PC-9 (cell line): ENCODE results near the gene HMGN4. TPM values are rescaled to one million over a fixed set of nuclear protein-coding genes. Genes with fewer than 3 reads are reported as not detected.

Experiments used
- BruUV-seq: library from RNA; stranded (reverse); fragments of 400-500 nt; replicated peaks from 2 replicates; lab custom pipeline; 2021; lab: Mats Ljungman, UMichigan
- CTCF ChIA-PET: fragments of 300-600 bp; sonication (Branson Sonifier 250); formaldehyde crosslinking; loops from one replicate; lab custom pipeline; 2022; ENCODE audit warnings: antibody characterized with exemption; lab: Charles Lee
- POLR2A ChIA-PET: fragments of 300-600 bp; sonication (Branson Sonifier 250); formaldehyde crosslinking; loops from one replicate; lab custom pipeline; 2022; ENCODE audit warnings: antibody characterized with exemption; ENCODE audit not compliant: unreplicated experiment; lab: Charles Lee
- DNase-seq, 2 experiments: peaks; one replicate each; pipeline versions ENCODE4 v3.0.0 to v3.0.0-alpha.2; 2015 to 2022; ENCODE audit warnings: mixed read lengths in 1 of 2
- H2AFZ ChIP-seq: fragments of 200-600 bp; sonication (generic); 2 replicates; pipeline ENCODE4 v1.8.1; 2017; ENCODE audit warnings: antibody characterized with exemption
- H3F3A ChIP-seq: fragments of 200-600 bp; sonication (generic); 2 replicates; pipeline ENCODE4 v1.8.1; 2017; ENCODE audit warnings: antibody characterized with exemption, mild to moderate bottlenecking, low read depth; ENCODE audit not compliant: insufficient read depth
- H3K27ac ChIP-seq: fragments of 200-600 bp; sonication (generic); 2 replicates; pipeline ENCODE4 v1.6.1; 2016; ENCODE audit warnings: mixed run types
- H3K27me3 ChIP-seq: fragments of 200-600 bp; sonication (generic); 2 replicates; pipeline ENCODE4 v1.6.1; 2016; ENCODE audit warnings: low read depth, mixed run types; ENCODE audit not compliant: insufficient read depth
- H3K36me3 ChIP-seq: fragments of 200-600 bp; sonication (generic); 2 replicates; pipeline ENCODE4 v1.6.1; 2016; ENCODE audit warnings: low read depth, mixed run types
- H3K4me1 ChIP-seq: fragments of 200-600 bp; sonication (generic); replicated peaks from 2 replicates; pipeline ENCODE4 v1.6.1; 2016; ENCODE audit warnings: mixed run types; ENCODE audit not compliant: insufficient read depth
- H3K4me2 ChIP-seq: fragments of 200-600 bp; sonication (generic); 2 replicates; pipeline ENCODE4 v1.6.1; 2017; ENCODE audit warnings: mixed run types
- H3K4me3 ChIP-seq: fragments of 200-600 bp; sonication (generic); 2 replicates; pipeline ENCODE4 v1.6.1; 2016; ENCODE audit warnings: mixed run types
- H3K79me2 ChIP-seq: fragments of 200-600 bp; sonication (generic); 2 replicates; pipeline ENCODE4 v1.6.1; 2017; ENCODE audit warnings: low read depth, mixed run types
- H3K9me2 ChIP-seq: fragments of 200-600 bp; sonication (generic); 2 replicates; pipeline ENCODE4 v1.8.1; 2017; ENCODE audit warnings: mild to moderate bottlenecking; ENCODE audit not compliant: insufficient read depth
- H3K9me3 ChIP-seq: fragments of 200-600 bp; sonication (generic); 2 replicates; pipeline ENCODE4 v1.8.1; 2016; ENCODE audit warnings: low read depth; ENCODE audit not compliant: insufficient read depth
- H4K20me1 ChIP-seq: fragments of 200-600 bp; sonication (generic); 2 replicates; pipeline ENCODE4 v1.8.1; 2017; ENCODE audit not compliant: insufficient read depth
- EZH2 ChIP-seq: fragments of 200-600 bp; sonication (generic); IDR thresholded peaks from 2 replicates; pipeline ENCODE4 v1.8.0; 2017; ENCODE audit warnings: antibody characterized with exemption, low read depth
- intact Hi-C: fragments of 100-400 bp; cut with micrococcal nuclease; formaldehyde crosslinking; loops from one replicate; pipeline ENCODE4 v1.10.0; 2022; ENCODE audit not compliant: unreplicated experiment
- total RNA-seq: library from RNA; stranded (reverse); gene quantifications from 2 replicates; pipeline ENCODE4 v1.2.3, GENCODE V29; 2021
- TF ChIP-seq, protein P1 (sequence below): fragments of 200-600 bp; sonication (generic); conservative IDR thresholded peaks from 2 replicates; pipeline ENCODE4 v1.6.1; 2017; ENCODE audit warnings: mixed run types, antibody characterized with exemption, mild to moderate bottlenecking, moderate library complexity

Gene HMGN4
- total RNA-seq, 1 experiment from 2014 or later: 86.9 TPM

DNA sequence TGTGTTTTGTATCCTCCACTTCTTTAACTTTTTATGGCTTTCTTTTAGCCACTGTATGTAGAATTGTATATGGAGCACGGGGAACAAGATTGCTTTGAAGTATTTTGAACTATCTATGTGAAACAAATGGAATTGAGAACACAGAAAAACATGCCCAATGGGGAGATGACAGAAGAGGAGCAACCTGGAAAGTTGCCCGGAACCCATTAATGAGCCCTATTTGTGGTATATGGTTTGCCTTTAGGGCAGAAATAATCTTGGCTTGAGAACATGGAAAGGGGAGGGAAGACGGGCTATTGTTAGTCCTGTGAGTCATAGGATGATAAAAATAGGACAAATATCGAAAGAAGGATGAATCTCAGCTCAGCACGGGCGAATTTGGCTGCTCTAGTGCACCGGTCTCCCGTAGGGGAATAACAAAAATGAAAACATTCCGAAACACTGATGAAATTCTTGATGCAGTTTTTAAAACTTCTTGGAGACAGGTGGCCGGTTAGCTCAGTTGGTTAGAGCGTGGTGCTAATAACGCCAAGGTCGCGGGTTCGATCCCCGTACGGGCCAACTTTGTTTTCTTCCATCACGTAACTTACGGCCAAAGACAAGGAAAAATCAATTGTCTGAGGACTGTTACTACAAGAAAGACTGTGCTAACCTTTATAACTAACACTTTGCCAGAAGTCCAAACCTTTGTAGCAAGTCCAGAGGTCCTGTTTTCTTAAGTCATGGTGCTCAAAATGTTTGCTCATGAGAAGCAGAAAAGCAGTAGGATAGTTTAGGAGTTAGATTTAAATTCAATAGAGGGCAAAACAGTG is 15.7 kb downstream of the HMGN4 start:
- Histone ChIP-seq H3K4me2 (peak overlapping the region; percentile 84), H3K9me2 (no peaks in the 10 kb centered on the region), H3F3A (peaks cover 56% of the 10 kb centered on the region), H3K9me3 (no peaks in the 10 kb centered on the region), H2AFZ (peak overlapping the region; percentile 77; the same call in 1 of the 2 replicates), H3K36me3 (no peaks in the 10 kb centered on the region), H3K27me3 (no peaks in the 10 kb centered on the region), H4K20me1 (no peaks in the 10 kb centered on the region), H3K27ac (peak overlapping the region; percentile 60), H3K4me1 (peaks cover 31% of the 10 kb centered on the region), H3K79me2 (no peaks in the 10 kb centered on the region), H3K4me3 (peak overlapping the region; percentile 69)
- DNase-seq: peak; percentile 85 to 87
- POLR2A ChIA-PET: interaction anchor here (0.6 to 0.9 kb wide), 4 partner anchors 16 to 1222 kb away, joined by 4 to 5 read pairs (median 5); no protein-coding TSS in a partner anchor
- CTCF ChIA-PET: interaction anchor here (0.6 to 1.3 kb wide), 4 partner anchors 16 to 224 kb away, joined by 3 to 8 read pairs (median 6); no protein-coding TSS in a partner anchor
- no TSS peak for BruUV-seq
- TF ChIP-seq, protein P1, sequence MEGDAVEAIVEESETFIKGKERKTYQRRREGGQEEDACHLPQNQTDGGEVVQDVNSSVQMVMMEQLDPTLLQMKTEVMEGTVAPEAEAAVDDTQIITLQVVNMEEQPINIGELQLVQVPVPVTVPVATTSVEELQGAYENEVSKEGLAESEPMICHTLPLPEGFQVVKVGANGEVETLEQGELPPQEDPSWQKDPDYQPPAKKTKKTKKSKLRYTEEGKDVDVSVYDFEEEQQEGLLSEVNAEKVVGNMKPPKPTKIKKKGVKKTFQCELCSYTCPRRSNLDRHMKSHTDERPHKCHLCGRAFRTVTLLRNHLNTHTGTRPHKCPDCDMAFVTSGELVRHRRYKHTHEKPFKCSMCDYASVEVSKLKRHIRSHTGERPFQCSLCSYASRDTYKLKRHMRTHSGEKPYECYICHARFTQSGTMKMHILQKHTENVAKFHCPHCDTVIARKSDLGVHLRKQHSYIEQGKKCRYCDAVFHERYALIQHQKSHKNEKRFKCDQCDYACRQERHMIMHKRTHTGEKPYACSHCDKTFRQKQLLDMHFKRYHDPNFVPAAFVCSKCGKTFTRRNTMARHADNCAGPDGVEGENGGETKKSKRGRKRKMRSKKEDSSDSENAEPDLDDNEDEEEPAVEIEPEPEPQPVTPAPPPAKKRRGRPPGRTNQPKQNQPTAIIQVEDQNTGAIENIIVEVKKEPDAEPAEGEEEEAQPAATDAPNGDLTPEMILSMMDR: no peak
- no peak for TF ChIP-seq EZH2
- intact Hi-C loops: loop anchor here (1.0 to 5.0 kb wide), 4 partner anchors 17 to 242 kb away; no protein-coding TSS in a partner anchor

GRCh38 chr6:26554447-26554696 is 16.2 kb downstream of the HMGN4 start:
- Histone ChIP-seq H3K4me1 (peaks cover 31% of the 10 kb centered on the region), H3K36me3 (no peaks in the 10 kb centered on the region), H4K20me1 (no peaks in the 10 kb centered on the region), H3F3A (peaks cover 56% of the 10 kb centered on the region), H3K79me2 (no peaks in the 10 kb centered on the region), H3K4me2 (peak overlapping the region; percentile 84), H3K9me3 (no peaks in the 10 kb centered on the region), H3K9me2 (no peaks in the 10 kb centered on the region), H3K27ac (peak overlapping the region; percentile 60), H3K27me3 (no peaks in the 10 kb centered on the region), H2AFZ (peak overlapping the region; percentile 77), H3K4me3 (peak overlapping the region; percentile 69)
- TF ChIP-seq, protein P1: no peak
- TF ChIP-seq EZH2: no peak
- intact Hi-C loops: loop anchor here (1.0 to 5.0 kb wide), 3 partner anchors 33 to 242 kb away; no protein-coding TSS in a partner anchor
- no TSS peak for BruUV-seq
- POLR2A ChIA-PET: interaction anchor here (0.6 to 0.9 kb wide), 3 partner anchors 114 to 1221 kb away, joined by 3 to 5 read pairs (median 5); no protein-coding TSS in a partner anchor
- CTCF ChIA-PET: interaction anchor here (0.6 kb wide), 1 partner anchor 224 kb away, joined by 3 read pairs; no protein-coding TSS in a partner anchor
- no peak for DNase-seq

DNA sequence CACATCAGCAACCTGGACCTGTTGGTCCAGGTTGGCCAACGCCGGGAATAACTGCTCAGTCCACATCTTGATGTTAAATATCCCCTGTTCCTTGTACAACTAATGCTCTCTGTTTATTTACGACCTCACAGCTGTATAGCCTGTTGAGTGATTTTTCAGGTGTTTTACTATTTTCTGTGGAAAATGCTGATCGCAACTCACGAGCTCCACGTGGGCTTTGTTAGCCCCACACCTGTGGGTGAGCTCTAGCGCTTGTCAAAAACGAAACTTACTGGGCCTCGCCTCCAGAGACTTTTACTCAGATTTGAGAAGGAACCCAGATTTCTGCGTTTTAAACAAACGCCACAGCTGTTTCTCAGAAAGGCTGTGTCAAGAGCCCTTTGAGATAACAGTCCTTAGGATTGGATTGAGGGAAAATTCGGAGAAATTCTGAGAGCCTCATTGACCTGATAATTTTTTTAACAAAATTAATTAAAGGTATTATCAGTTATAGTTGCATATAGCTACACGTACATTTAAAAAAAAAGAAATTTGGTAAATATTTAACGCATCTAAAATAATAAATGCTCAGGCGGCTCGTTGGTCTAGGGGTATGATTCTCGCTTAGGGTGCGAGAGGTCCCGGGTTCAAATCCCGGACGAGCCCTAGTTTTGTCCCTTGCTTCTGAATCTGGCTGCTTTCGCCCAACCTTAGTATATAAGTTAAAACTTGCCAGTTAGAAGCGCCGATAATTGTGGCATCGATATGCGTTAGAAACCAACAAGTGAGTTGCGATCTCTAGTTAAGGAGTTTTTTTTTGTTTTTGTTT is 16.7 kb downstream of the HMGN4 start:
- CTCF ChIA-PET: interaction anchor here (0.6 to 0.7 kb wide), 3 partner anchors 213 to 241 kb away, joined by 3 to 4 read pairs (median 3); no protein-coding TSS in a partner anchor

More for the DNA sequence above, 16.7 kb downstream of the HMGN4 start:
- POLR2A ChIA-PET: interaction anchor here (0.5 to 0.7 kb wide), 3 partner anchors 33 to 355 kb away, joined by 3 to 7 read pairs (median 3); a partner anchor contains a TSS
- Histone ChIP-seq H3K9me2 (no peaks in the 10 kb centered on the region), H3K27ac (peak overlapping the region; percentile 60), H2AFZ (peak overlapping the region; percentile 77), H3K4me3 (peak overlapping the region; percentile 69), H3K79me2 (no peaks in the 10 kb centered on the region), H3K9me3 (no peaks in the 10 kb centered on the region), H3K27me3 (no peaks in the 10 kb centered on the region), H3K4me2 (peak overlapping the region; percentile 84), H3K4me1 (peaks cover 31% of the 10 kb centered on the region), H3F3A (peaks cover 56% of the 10 kb centered on the region), H3K36me3 (no peaks in the 10 kb centered on the region), H4K20me1 (no peaks in the 10 kb centered on the region)
- TF ChIP-seq, protein P1: no peak
- TF ChIP-seq EZH2: no peak
- intact Hi-C loops: loop anchor here (1.0 to 5.0 kb wide), 3 partner anchors 34 to 243 kb away; no protein-coding TSS in a partner anchor
- no TSS peak for BruUV-seq
- peak; percentile 64 to 68 for DNase-seq
